HG02759 (cell line): Measurements from ENCODE around the gene CDH16.
A peak's percentile ranks its signal among the peaks of the same experiment; 100 is the strongest.
"Not testable (repeated sequence)": the region's sequence is repeated elsewhere in the genome, so short reads cannot be mapped to it uniquely, and the experiment has no call there.

ENCODE experiments used
- ATAC-seq: cut with Tn5 transposase; IDR thresholded peaks from one replicate; pipeline ENCODE4 v1.9.1; 2021; ENCODE audit warnings: mild to moderate bottlenecking, moderate library complexity; ENCODE audit not compliant: unreplicated experiment

The CDH16 gene

DNA sequence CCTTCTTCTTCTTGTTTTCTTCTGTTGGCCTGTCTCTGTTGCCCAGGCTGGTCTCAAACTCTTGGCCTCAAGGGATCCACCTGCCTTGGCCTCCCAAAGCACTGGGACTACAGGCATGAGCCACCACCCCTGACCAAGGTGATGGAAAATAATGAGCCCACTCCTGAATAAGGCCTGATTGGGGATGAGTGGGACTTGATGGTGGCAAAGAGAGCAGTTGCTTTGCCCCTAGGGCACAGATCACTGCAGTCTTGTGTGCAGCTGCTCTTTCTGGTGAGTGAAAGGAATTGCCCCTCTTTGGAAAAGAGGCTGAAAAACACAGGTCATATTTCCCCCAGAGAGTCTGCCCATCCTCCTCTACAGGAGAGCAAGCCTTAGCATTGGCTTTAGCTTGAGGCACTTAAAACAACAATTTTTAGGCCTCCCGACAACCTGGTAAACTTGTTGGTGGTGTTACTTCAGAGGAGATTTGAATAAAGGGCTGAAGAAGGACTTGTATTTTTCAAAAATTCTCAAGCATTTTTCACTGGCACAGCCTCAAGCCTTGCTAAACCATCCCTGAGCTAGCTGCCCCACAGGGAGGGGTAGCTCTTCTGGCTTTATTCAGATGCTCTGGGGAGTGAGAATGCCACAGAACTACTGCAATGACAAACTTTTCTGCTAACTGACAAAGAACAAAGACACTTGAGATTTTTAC is 44.5 kb downstream of the CDH16 start:
- no peak for ATAC-seq

DNA sequence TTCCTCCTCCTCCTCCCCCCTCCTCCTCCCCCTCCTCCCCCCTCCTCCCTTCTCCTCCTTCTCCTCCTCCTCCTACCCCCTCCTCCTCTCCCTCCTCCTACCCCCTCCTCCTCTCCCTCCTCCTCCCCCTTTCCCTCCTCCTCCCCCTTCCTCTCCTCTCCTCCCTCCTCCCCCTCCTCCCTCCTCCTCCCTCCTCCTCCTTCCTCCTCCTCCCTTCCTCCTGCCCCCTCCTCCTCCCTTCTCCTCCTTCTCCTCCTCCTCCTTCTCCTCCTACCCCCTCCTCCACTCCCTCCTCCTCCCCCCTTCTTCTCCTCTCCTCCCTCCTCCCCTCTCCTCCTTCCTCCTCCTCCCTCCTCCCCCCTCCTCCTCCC is 45.0 kb downstream of the CDH16 start:
- ATAC-seq: no peak

DNA sequence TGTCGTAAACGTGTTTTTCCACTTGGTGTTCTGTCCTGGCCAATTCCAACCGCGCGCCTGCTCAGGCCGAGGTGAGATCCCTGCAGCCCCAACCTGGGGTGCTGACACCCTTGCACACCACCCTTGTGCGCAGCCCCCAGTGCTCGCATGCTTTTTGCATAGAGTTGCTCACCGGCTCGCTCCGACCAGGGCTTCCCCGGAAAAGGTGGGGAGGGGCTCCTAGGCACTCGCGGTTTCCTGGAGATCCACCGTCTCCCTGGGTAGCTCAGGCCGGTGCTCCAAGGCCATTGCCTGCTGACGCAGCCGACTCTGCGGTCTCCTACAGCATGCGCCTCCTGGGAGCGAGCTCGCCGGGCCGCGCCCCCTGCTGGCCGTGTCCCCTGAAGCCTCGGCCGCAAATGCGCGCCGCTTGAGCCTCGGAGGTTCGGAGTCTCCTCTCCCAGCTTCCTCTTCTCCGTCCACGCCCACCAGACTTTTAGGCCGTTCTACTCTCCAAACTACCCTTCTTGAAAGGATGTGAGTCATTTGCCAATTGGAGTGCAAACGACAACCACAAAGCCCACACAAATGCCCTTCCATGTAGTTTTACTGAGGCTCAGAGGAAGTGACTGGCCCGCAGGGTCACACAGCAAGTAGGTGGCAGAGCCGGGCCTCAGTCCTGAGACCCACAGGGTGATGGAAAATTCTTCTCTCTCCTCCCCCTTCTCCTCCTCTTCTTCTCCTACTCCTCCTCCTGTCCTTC is 45.6 kb downstream of the CDH16 start:
- peak; percentile 90 for ATAC-seq

DNA sequence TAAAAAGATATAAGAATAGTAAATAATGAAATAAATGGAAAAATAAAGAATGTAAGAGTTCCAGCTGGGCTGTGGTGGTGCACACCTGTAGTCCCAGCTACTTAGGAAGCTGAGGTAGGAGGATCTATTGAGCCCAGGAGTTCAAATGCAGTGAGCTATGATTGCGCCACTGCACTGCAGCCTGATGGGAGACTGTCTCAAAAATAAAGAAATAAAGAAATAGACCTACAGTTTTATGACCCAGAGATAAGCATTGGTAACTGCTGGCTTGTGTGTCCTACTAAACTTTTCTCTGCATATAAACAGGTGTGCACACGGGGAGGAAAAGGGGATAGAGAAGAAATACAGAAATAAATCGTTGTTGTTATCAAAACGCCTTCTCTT is 46.1 kb downstream of the CDH16 start:
- no peak for ATAC-seq

DNA sequence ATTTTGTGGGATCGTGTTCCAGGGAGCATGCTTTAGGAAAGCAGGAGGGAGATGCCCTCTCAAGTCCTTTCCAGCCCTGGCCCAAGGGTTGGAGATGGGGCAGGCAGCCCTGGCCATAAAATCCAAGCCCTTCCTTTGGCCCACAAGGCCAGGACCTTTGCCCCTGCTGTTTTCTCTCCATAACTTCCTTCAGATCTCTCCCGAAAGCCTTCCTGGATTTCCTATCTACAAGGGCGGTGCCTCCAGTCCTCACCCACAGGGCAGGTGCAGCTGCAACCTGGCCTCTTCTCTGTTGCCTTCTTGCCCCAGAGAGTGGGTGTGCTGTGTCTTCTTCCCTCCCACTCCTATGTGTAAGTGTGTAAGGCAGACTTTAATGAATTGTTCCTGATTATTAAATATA is 46.8 kb downstream of the CDH16 start:
- no peak for ATAC-seq

DNA sequence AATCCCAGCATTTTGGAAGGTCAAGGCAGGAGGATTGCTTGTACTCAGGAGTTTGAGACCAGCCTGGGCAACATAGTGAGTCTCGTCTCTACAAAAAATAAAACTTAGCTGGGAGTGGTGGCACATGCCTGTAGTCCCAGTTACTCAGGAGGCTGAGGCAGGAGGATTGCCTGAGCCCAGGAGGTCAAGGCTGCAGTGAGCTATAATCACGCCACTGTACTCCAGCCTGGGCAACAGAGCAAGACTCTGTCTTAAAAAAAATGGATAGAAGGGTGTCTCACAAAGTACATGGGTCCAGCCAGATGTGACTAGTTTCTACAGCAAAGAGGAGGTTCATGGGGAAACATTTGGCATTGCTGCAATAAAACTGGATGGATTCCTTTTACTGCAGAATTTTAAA is 47.3 kb downstream of the CDH16 start:
- not testable (repeated sequence) for ATAC-seq

DNA sequence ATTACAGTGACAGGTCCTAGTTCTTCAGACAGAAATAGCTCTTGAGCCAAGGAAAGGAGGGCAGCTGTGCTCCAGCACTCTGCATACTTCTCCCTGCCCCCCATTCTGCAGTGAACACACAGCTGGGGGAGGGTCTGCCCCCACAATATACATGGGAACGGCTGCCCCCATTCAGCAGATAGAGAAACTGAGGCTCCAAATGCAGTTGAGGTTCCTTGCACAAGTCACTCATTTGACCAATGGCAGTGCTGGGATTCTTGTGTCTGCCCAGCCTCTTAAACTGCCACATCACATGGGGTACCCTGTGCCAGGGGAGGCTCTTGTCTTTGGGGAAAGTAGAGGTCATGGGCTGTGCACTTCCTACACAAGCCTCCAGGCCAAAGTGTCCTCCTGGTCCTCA is 49.3 kb downstream of the CDH16 start:
- no peak for ATAC-seq

DNA sequence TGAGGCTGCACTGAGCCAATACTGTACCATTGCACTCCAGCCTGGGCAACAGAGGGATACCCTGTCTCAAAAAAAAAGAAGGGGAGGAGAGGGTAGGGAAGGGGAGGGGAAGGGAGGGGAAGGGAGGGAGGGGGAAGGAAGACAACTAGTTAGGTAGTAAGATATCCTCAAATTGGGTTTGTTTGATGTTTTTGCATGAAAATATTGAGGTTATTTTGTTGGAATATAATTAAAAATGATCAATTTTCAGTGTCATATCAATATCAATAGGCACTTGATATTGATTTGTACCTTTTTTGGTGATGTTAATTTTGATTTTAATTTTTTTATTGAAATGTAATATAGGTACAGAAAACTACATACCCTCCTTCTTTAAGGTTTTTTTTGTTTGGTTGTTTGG is 55.0 kb downstream of the CDH16 start:
- ATAC-seq: no peak

DNA sequence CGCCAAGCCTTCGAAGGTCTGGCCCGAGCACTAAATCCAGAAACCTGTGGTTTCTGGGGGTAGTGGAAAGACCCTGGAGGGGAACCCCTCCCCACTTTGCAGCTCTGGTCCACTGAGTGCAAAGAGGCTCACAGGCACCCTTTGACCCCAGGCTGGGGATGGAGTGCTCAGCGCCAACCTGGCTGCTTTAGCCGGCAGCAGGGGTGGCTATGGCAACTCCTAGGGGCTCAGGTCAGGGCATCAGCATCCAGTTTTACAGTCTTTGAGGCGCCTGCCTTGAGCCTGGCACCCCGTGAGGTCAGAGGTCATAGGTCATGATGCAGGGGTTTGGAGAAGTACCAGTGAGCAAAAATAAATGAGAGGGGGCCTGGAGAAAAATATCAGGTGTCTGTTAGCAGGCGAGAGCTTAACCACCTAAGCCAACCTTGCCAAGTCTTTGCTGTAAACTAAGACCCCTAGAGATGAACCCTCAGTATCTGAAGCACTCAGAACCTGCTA is 56.6 kb downstream of the CDH16 start:
- no peak for ATAC-seq

DNA sequence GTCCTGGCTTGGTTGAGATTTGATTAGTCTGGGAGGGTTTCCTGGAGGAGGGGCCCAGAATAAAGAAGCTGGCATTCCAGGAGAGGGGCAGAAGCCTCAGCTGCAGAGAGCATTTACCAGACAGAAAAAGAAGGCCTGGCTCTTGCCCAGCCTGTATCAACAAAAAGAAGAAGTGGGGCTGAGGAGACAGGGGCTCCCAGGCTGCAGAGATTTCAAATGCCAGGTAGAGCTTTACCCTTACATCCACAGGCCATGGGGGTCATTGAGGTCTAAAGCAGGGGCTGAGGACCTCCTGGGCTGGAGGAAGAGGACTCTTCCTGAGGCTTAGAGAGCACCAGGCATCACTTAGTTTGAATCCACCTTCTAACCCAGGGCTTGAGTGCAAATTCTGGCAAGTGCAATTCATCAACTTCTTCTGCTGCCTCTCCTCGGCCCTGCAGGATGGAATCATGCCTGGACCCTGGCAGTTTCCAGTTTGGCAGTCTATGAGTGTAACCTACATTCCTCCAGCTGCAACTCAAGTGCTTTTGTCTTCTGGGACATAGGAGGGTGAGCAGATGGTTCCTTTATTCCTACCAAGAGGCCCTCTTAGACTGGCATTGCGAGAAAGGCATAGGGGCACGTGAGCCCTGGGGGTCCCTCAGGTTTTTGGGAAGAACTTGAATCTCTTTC is 59.2 kb downstream of the CDH16 start:
- ATAC-seq: no peak

DNA sequence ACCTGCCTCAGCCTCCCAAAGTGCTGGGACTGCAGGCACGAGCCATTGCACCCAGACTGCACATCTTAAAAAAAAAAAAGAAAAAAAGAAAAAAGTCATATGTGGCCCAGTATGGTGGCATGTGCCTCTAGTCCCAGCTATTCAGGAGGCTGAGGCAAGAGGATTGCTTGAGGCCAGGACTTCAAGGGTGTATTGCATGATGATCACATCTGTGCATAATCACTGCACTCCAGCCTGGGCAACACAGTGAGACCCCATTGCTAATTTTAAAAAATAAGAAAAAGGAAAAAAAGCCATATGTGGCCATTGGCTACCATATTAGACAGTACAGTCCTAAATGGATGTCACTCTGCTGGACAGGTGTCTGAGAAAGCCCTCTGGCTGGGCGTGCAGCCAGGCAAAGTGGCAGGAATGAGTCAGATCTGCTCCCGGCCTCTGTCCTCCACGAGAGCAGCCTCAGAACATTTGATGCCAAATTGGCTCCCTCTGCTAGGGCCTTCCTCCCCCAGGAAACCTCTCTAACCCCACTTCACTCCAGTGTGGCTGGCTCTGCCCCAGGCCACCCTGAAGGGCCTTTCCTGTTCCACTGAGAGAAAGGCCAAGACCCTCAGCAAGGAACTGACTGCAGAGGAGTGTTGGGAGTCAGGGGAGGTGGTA is 59.8 kb downstream of the CDH16 start:
- peak; percentile 50 for ATAC-seq
